ENCODE data around the gene UROC1. TPM values are rescaled to one million over a fixed set of nuclear protein-coding genes. Genes with fewer than 3 reads are reported as not detected.
"Not testable (repeated sequence)": the region's sequence is repeated elsewhere in the genome, so short reads cannot be mapped to it uniquely, and the experiment has no call there.

UROC1 gene
- total RNA-seq, 1 experiment from 2014 or later: not detected

- Histone ChIP-seq H3K9me3 (no peaks in the 10 kb centered on the region), H3K27me3 (peaks cover 7% of the 10 kb centered on the region), H3K36me3 (no peaks in the 10 kb centered on the region), H3K4me3 (no peak overlapping the region)
- DNase-seq: no peak
Measured at GRCh38 chr3:126538966-126539365, 21.4 kb upstream of the UROC1 start.

DNA sequence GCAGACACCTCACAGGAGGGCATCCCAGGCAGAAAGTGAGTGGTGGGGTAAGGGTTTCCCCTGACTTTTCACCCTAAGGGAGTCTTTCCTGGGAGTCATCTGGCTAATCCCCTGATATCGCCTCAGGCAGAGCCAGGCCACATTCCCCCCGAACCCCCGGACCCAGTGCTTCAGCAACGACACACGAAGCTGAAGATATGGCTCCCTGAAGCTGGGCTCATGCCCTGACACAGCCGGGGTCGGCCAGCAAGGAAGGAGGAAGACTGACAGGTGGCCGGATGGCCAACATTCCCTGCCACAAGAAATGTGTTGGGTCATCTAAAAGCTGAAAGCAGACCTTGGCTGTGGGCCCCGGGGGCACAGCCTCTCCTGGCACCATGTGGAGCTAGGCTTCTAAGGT is 20.7 kb upstream of the UROC1 start:
- Histone ChIP-seq H3K36me3 (no peaks in the 10 kb centered on the region), H3K27me3 (peaks cover 14% of the 10 kb centered on the region), H3K9me3 (no peaks in the 10 kb centered on the region), H3K4me3 (no peak overlapping the region)
- DNase-seq: no peak

GRCh38 chr3:126537730-126538281 is 20.2 kb upstream of the UROC1 start:
- peaks cover 19% of the 10 kb centered on the region for H3K27me3 ChIP-seq
- H3K36me3 ChIP-seq: no peaks in the 10 kb centered on the region
- H3K9me3 ChIP-seq: no peaks in the 10 kb centered on the region
- no peak overlapping the region for H3K4me3 ChIP-seq
- DNase-seq: no peak

DNA sequence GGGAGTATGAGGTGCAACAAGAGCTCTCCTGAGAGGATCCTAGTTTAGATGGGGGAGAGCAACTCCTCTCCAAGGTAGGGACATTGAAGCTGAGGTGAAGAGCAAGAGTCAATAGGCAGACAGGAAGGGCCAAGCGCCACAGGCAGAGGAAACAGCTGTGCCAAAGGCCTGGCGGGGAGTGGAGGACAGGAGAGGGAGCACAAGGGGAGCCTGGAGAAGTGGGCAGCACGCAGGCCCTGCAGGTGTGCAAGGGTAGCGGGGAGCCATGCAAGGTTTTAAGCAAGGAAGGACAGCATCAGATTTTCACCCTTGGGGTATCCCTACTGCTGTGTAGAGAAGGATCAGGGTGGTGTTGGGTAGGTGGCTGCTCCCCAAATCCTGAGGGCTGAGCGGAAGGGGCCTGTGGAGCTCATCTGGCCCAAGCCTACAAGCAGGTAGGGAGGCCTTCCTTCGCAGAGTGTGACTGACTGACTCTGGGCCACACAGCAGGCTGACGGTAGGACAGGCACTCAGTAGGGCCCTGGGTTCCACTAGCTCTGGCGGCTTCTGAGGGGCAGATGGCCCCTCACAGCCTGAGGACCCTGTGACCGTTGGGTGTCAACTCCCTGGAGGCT is 19.6 kb upstream of the UROC1 start:
- no peak for DNase-seq
- no peaks in the 10 kb centered on the region for H3K9me3 ChIP-seq
- H3K27me3 ChIP-seq: peaks cover 25% of the 10 kb centered on the region
- no peaks in the 10 kb centered on the region for H3K36me3 ChIP-seq
- H3K4me3 ChIP-seq: no peak overlapping the region

GRCh38 chr3:126536126-126536525 is 18.6 kb upstream of the UROC1 start:
- DNase-seq: no peak
- H3K4me3 ChIP-seq: no peak overlapping the region
- no peaks in the 10 kb centered on the region for H3K36me3 ChIP-seq

GRCh38 chr3:126535636-126536035 is 18.1 kb upstream of the UROC1 start:
- no peaks in the 10 kb centered on the region for H3K36me3 ChIP-seq
- DNase-seq: no peak
- no peak overlapping the region for H3K4me3 ChIP-seq
- no peaks in the 10 kb centered on the region for H3K9me3 ChIP-seq
- H3K27me3 ChIP-seq: peaks cover 27% of the 10 kb centered on the region

More at GRCh38 chr3:126536126-126536525, 18.6 kb upstream of the UROC1 start:
- H3K9me3 ChIP-seq: no peaks in the 10 kb centered on the region
- H3K27me3 ChIP-seq: peaks cover 27% of the 10 kb centered on the region

DNA sequence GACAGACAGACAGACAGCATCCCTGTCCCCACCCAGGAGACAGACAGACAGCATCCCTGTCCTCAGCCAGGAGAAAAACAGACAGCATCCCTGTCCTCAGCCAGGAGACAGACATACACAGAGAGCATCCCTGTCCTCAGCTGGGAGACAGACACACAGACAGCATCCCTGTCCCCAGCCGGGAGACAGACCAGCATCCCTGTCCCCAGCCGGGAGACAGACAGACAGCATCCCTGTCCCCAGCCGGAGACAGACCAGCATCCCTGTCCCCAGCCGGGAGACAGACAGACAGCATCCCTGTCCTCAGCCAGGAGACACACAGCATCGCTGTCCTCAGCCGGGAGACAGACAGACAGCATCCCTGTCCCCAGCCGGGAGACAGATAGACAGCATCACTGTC is 17.1 kb upstream of the UROC1 start:
- H3K36me3 ChIP-seq, H3K4me3 ChIP-seq, DNase-seq, H3K9me3 ChIP-seq: not testable (repeated sequence)
- peaks cover 27% of the 10 kb centered on the region for H3K27me3 ChIP-seq

- Histone ChIP-seq H3K36me3 (no peaks in the 10 kb centered on the region), H3K9me3 (no peaks in the 10 kb centered on the region), H3K4me3 (no peak overlapping the region), H3K27me3 (peaks cover 27% of the 10 kb centered on the region)
- DNase-seq: no peak
Measured at GRCh38 chr3:126533506-126533905, 15.9 kb upstream of the UROC1 start.

DNA sequence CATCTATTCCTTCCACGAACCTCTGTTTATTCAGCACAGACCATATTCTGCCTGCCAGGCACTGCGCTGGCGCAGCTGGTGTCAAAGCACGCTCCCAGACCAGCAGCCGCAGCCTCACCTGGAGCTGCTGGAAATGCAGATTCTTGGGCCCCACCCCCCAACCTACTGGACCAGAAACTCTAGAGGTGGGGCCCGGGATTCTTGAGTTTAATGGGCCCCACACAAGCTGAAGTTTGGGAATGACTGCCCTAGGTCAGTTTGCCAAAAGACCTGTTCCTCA is 13.4 kb upstream of the UROC1 start:
- Histone ChIP-seq H3K36me3 (no peaks in the 10 kb centered on the region), H3K27me3 (peaks cover 27% of the 10 kb centered on the region), H3K9me3 (no peaks in the 10 kb centered on the region), H3K4me3 (no peak overlapping the region)
- DNase-seq: no peak

- Histone ChIP-seq H3K9me3 (no peaks in the 10 kb centered on the region), H3K36me3 (no peaks in the 10 kb centered on the region), H3K27me3 (peaks cover 27% of the 10 kb centered on the region), H3K4me3 (no peak overlapping the region)
- DNase-seq: no peak
Measured at GRCh38 chr3:126530171-126531050, 12.8 kb upstream of the UROC1 start.

- no peak for DNase-seq
- Histone ChIP-seq H3K27me3 (peaks cover 27% of the 10 kb centered on the region), H3K36me3 (no peaks in the 10 kb centered on the region), H3K4me3 (no peak overlapping the region), H3K9me3 (no peaks in the 10 kb centered on the region)
Measured at GRCh38 chr3:126529585-126530170, 12.1 kb upstream of the UROC1 start.

DNA sequence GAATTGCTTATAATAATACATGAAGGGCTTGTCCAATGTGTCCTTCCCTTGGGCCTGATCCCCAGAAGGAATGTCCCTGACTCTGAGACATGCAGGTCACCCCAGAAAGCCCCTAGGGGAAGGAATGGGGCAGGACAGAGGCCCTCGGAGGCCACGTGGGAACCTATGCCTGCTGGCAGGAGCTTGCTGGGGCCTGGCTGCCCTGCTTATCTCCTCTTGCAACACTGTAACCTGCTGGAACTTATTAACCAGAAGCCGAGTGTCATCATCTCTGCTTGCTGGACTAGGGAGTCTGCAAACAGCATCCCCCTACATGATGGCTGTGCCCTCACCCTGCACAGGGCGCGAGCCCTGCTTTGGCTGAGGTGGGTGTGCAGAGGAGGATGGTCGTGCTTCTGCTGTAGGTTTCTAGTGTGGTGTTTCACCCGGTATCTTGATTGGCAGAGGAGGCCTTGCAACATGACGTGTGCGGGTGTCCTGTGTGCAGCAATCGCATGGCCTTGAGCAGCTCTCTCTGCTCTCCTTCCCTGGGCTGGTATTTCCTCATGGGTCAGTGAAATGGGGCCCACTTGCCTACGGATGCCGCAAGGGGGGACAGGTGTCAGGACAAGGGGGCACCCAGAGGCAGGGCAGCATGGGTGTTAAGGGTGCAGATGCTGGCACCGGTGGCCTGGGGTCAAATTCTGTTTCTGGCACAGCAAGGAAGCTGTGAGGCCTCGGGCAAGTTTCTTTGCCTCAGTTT is 11.4 kb upstream of the UROC1 start:
- Histone ChIP-seq H3K27me3 (peaks cover 20% of the 10 kb centered on the region), H3K36me3 (no peaks in the 10 kb centered on the region), H3K9me3 (no peaks in the 10 kb centered on the region), H3K4me3 (no peak overlapping the region)
- no peak for DNase-seq

DNA sequence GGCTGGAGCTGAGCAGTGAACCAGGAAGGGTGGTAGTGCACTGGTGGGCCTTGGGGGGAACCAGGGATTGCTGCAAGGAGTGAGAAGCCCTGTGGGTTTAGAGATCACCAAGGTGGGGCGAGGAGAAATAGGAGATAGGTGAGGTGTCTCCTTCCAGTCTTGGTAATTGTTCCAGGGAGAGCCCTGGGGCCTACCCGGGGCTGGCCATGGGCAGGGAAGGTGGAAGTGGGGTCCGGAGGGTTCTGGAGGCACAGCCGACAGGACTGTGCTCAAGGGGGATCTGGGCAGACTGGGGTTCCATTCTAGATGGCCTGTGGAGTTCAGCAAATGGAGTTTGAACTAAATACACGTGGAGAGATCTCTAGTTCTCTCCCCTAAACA is 10.8 kb upstream of the UROC1 start:
- no peak for DNase-seq
- H3K4me3 ChIP-seq: no peak overlapping the region
- H3K36me3 ChIP-seq: no peaks in the 10 kb centered on the region
- H3K9me3 ChIP-seq: no peaks in the 10 kb centered on the region
- H3K27me3 ChIP-seq: peaks cover 20% of the 10 kb centered on the region

- DNase-seq: no peak
- Histone ChIP-seq H3K9me3 (no peaks in the 10 kb centered on the region), H3K36me3 (no peaks in the 10 kb centered on the region), H3K27me3 (peaks cover 14% of the 10 kb centered on the region), H3K4me3 (no peak overlapping the region)
Measured at GRCh38 chr3:126527455-126528211, 10.1 kb upstream of the UROC1 start.

- Histone ChIP-seq H3K9me3 (no peaks in the 10 kb centered on the region), H3K4me3 (no peak overlapping the region), H3K36me3 (no peaks in the 10 kb centered on the region), H3K27me3 (peaks cover 8% of the 10 kb centered on the region)
- DNase-seq: no peak
Measured at GRCh38 chr3:126527006-126527405, 9.4 kb upstream of the UROC1 start.

DNA sequence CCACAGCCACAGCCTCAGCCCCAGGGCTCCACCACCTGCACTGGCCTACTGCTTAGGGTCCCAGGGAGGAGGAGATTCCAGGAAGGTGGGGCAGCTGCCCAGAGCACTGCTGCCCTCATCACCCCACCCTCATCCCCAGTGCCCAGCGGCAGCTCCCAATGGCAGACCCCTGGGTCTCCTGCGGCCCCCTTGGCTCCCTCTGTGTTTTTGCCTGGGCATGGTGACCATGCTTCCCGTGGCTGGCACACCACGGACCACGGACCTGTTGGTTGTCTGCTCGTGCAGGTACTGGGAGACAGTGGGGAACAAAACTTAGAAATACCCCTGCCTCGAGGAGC is 9.1 kb upstream of the UROC1 start:
- Histone ChIP-seq H3K27me3 (peaks cover 8% of the 10 kb centered on the region; the same call in 1 of the 2 replicates), H3K9me3 (no peaks in the 10 kb centered on the region), H3K36me3 (no peaks in the 10 kb centered on the region), H3K4me3 (no peak overlapping the region)
- DNase-seq: no peak

All from MG63 (cell line).